Fibroblast of upper back skin (primary cell): ENCODE results near the gene TRAPPC3L.
A peak's percentile ranks its signal among the peaks of the same experiment; 100 is the strongest.
"Not testable (repeated sequence)": the region's sequence is repeated elsewhere in the genome, so short reads cannot be mapped to it uniquely, and the experiment has no call there.

Experiments
- DNase-seq: peaks from one replicate; pipeline ENCODE4 v3.0.0-alpha.2; 2013

Gene TRAPPC3L

DNA sequence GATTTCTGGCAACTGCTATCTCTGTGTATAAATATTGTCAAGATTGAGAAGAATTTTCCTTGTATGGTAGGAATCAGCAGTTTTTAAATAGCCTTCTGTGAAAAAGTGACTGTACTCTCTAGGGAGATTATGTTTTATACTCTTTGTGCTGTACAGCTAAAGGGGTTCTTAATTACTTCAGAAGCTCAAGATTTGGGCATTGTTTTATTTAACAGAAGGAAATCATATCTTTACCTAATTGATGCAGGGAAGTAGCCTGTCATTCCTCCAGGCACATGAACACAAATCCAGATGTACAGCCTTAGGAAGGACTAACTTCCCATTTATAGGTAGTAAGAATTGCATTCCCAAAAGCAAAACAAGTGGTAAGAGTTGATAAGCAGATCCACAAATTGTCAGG is 32.8 kb downstream of the TRAPPC3L start:
- no peak for DNase-seq

DNA sequence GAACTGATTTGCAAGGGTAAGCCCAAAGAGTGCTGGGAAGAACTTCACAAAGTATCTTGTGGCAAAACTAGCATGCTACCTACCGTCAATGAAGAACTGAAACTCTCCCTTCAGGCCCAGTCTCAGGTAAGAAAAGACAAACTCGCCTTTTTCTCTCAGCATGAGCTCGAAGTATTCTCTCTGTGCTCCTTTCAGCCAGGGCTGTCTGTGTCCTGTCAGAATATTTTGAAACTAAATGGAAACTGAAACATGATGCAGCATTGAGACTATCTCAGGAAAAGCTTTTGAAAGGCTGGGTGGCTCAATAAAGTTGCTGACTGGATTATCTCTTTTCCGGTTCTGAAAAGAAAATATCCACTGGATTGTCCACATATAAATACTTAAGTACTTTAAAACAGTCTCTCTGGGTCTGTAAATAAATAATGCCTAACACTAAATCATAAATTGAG is 33.3 kb downstream of the TRAPPC3L start:
- DNase-seq, result no peak

DNA sequence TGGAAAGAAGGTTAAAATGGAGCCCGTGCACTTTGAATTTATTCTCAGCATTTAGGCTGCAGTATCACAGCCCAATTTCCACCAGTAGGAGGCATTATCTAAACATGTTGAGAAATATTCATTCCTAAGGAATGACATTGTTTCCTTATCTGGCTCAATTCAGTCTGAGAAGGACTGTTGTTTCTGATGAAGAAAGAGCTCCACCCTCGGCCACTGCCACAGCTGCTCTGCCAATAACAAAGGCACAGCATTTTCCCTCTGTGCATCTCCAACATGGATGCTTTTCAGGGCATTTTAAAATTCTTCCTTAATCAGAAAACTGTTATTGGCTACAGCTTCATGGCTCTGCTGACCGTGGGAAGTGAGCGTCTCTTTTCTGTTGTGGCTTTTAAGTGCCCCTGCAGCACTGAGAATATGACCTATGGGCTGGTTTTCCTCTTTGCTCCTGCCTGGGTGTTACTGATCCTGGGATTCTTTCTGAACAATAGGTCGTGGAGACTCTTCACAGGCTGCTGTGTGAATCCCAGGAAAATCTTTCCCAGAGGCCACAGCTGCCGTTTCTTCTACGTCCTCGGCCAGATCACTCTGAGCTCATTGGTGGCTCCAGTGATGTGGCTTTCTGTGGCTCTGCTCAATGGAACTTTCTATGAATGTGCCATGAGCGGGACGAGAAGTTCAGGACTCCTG is 33.9 kb downstream of the TRAPPC3L start, which contains the start of gene CALHM5:
TSS of gene CALHM5 (plus strand) at position 216 of the 687 bp plus-strand sequence. CDS start at position 274, 58 bp downstream.
- peak; percentile 87 for DNase-seq

DNA sequence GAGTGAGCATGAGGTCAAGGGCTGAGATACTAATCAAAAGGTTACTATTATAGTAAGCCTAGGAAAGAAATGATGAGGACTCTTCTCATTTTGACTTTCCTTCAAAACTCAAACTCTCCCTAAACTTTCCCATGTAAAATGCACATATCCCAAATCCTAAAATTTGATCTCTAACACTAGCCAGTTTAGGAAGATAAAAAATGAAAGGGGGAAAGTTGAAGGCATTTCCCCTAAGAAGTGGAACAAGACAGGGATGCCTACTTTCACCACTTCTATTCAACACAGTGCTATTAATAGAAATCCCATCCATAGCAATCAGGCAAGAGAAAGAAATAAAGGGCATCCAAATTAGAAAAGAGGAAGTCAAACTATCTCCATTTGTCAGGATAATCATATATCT is 37.0 kb downstream of the TRAPPC3L start:
- DNase-seq, result no peak

DNA sequence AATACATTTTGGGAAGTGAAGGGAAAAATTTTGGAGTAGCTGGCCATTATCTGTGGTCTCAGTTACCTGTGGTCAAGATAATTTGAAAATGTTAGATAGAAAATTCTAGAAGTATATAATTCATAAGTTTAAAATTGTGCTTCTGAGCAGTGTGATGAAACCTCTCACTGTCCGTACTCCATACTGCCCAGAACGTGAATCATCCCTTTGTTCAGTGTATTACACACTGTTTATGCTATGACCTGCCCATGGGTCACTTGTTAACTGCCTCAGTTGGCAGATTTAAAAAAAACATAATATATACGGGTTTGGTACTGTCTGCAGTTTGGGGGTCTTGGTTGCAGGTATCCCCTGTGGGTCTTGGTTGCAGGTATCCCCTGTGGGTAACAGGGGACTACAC is 38.2 kb downstream of the TRAPPC3L start:
- DNase-seq, result peak; percentile 28

DNA sequence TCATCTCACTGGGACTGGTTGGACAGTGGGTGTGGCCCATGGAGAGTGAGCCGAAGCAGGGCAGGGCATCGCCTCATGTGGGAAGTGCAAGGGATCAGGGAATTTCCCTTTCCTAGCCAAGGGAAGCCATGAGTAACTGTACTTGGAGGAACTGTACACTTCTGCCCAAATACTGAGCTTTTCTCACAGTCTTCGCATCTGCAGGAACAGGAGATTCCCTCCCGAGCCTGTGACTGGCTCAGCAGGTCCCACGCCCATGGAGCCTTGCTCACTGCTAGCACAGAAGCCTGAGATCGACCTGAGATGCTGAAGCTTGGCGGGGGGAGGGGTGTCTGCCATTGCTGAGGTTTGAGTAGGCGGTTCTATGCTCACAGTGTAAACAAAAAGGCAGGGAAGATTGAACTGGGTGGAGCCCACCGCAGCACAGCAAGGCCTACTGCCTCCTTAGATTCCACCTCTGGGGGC is 44.5 kb downstream of the TRAPPC3L start:
- no peak for DNase-seq

DNA sequence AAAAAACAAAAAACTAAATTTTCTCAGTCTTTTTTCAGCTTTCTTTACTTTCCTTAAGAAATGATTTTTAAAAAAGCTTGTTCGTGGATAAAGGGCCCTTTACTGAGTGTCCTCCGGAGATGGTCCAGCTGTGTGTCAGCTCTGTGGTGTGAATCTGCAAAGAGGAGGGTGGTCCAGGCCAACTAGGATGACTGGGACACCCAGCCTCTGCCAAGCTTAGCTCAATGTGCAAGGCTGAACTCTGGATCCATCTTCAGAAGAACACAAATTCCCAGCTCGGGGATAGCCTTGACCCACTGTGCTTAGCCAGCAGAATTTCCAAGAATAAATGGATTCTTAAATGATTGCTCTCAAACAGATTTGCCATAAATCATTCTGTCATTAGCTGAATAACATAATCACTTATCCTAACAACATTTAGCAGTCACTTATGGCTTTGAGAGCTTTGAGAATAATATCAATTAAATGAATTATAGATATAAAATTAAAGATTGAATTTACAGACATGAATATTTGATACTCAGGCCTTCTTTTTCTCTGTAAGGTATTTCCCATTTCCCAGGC is 48.3 kb downstream of the TRAPPC3L start:
- no peak for DNase-seq

DNA sequence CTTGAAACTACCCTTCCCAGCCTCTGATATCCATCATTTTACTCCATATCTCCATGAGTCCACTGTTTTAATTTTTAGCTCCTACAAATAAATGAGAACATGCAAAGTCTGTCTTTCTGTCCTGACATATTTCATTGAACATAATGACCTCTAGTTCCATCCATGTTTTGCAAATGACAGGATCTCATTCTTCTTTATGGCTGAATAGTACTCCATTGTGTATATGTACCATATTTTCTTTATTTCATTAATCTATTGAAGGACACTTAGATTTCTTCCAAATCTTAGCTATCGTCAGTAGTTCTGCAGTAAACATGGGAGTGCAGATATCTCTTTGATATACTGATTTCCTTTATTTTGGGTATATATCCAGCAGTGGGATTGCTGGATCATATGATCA is 50.3 kb downstream of the TRAPPC3L start:
- DNase-seq, result not testable (repeated sequence)

DNA sequence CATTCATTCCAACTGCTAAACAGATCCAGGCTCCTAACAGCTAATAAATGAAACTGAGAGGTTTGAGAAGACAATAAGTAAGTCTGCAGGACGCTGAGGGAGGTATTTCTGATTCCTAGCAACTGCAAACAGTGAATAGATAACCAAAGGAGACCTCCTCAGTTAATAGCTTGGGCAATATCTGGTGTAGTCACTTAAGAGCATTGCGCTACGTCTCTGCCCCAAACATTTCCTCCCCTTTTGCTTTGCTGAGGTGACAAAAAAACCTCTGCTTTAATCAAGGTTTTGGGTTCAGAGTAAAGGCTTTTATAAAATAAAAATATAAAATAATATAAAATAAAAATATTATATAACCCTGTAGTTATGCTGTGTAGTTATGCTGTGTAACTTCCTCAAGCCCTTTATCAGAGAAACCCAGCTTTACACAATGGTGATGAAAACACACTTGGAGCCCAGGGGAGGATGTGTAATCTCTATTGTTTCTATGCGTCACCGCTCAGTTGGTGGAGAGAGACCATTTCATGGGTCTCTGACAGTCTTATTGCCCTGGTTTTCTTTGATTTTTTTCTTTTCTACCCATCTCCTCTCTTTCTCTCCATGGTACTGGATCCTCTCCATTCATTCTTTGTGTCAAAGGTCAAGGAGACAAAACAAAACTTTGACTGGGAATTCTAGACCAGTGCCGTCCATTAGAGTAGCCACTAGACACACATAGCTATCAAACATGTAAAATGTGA is 53.0 kb downstream of the TRAPPC3L start:
- DNase-seq, result no peak

DNA sequence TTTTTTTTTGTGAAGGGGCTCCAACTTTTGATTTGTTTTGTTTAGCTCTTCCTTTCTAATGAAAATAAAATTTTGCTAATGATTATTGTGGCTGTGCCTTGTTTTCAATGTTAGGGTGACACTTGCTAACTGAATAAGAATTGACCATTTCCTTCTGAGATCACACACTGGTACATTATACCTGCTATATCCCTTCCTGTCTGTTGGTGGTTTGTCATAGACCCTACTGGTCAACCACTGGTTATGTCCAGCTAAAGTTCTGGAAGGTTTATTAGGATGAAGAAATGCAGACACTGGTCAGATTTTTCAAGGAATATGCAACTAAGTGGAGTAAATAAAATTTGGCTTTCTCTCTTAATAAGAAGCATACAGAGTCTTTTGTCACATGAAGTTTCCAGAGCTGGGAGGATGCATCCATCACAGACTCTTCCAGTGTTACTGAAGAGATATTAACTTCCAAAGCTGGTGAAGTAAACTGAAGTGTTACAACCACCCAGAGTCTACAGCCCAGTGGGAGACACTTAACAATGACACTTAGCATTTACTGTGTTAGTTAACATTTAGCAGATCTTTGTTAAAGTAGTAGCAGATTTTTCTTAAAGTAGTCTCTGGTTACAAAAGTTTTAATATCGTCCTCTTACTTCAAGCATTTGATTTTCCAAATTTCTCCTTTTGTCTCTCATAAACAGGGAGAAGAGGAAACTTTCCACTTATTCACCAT is 53.7 kb downstream of the TRAPPC3L start:
- no peak for DNase-seq

DNA sequence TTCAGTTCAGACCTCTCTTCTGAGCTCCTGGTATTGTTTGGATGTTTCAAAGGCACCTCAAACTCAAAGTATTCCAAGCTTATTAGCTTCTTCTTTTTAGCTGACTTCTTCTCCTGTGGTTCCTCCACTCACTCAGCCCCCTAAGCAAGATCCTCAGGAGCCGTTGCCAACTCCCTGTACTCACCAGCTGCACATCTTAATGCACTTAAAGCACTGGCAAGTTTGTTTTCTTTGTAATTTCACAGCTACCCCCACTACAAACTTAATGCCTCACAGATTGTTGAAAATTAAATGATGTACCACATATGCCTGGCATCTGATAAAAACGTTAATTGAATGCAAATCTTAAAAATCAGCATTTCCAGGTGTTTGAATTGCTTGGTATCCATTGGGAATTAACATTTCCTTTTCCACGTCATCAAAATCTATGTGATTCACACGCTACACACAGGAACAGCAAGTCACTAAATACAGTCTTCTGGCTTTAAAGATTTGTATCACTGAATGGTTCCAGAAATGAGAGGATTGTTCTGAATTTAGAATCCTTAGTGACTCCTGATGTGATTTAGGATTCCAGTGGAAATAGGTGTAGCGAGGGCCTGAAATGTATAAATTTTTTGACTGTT is 59.8 kb downstream of the TRAPPC3L start:
- peak; percentile 58 for DNase-seq

DNA sequence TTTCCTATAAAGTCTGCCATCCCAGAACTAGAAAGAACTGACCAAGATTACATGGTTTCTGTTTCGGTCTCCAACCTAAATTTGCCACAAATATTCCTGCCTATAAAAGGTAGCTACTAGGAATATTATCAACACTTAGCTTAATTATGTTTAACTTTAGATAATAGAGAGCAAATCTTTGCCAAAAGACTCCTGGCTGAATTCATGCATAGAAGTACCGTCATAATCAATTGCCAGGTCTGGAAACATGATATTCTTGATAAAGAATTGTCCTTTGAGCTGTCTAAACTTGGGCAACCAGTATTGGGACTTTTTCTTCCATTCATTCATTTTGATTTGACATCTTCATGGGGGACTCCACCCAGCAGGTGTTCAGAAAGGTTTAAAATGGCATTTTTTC is 61.9 kb downstream of the TRAPPC3L start:
- no peak for DNase-seq

DNA sequence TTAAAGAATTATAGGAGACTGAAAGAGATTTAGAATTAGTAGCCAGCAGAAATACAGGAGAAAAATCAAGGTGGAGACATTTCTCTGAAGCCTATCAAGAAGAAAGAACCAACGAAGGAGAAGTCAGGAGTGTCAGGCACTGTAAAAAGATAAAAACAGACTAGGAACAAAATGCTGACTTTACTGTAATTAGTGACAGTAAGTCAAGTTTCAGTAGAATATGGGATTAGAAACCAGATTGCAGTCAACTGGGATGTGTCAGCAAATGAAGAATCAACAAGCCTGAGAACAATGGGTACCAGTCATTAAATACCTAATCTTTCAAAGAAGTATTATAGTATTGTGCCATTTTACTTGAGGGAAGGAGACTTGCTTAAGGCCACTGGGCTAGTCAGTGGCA is 62.7 kb downstream of the TRAPPC3L start:
- DNase-seq, result no peak

DNA sequence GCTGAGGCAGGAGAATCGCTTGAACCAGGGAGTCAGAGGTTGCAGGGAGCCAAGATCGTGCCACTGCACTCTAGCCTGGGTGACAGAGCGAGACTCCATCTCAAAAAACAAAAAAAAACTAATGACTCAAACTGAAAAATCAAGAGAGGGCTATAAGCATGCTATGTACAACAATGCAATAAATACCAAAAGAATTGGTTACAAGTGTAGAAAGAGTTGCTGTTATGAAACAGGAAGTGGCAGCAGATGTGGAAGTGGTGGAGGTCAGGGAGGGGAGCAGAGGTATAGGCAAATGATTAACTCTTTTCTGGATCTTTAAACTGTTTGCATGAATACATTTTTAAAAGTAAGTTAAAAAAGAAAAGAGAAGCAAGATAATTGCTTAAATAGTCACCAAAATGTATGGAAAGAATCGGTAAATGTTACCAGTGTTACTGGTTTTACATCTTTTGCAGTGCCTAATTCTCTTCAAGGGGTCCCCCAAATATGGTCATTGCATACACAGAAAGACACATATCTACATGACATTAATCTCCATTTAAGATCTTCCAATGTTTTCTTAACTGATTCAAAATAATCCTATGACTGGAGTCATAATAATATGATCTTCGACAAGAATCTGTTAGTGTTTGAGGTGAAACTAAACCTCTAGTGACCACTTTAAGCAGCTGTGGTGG is 69.3 kb downstream of the TRAPPC3L start:
- DNase-seq, result peak; percentile 36

DNA sequence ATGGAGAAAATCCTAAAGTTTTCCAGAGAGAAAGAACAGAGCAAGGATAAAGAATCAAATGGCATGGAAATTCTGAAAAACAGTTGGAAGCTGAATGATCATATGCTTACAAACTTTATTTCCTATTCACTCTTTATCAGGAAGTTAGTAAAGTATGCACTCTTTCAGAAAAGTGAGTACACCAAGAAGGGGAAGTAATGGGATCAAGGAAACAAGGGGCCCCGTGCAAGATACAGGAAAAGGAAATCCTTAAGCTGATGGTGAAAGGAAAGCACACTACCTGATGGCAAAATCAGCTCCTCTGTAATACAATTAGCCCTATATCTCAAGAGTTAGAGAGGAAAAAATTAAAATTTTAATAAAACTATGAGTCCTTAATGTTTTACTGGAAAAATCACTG is 70.3 kb downstream of the TRAPPC3L start:
- DNase-seq, result no peak

DNA sequence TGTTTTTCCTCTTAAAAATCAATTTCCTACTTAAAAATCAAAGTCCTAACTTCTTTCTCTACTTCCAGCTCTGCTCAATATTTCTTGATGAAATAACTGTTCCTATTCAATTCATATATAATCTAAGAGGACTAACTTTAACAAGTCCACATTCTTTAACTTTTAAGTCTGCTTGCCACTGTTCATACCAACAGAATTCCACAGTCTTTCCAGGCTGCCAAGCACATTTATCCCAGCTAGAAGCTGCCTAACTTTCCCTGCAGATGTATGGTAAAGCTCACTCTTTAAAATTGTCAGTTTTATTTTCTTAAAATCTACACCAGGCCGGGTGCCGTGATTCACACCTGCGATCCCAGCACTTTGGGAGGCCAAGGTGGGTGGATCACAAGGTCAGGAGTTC is 72.8 kb downstream of the TRAPPC3L start:
- DNase-seq, result peak; percentile 35

DNA sequence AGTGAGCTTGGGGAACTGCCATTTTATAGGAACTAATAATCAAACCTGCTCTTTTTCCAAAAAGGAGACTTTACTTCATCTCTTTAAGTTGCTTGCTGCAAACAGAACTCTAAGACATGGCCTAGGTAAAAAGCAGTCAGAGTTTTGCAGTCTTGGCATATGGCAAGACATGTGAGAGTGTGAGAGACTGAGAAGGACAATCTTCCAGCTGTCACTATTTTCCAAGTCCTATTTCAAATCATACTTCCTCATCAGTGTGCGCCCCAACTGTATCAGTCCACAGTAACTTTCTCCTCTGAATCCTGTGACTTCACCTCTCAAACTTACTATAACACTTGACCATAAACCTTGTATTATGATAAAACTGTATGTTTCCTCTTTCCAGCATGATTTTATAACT is 74.0 kb downstream of the TRAPPC3L start:
- no peak for DNase-seq

DNA sequence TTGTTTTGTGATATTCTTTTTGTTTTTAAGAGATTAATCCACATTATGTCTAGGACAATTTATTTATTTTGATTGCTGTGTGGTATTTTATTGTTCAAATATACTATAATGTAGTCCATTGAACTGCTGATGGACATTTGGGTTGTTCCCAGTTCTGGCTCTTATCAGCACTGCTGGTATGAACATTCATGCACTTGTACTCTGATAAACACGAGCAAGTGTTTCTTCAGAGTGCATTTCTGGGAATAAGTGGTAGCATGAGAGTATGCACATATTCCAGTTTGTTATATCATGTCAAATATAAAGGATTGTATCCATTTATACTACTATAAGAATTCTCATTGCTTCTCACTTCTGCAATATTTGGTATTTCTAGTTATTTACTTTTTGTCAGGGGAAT is 77.2 kb downstream of the TRAPPC3L start:
- DNase-seq, result no peak

DNA sequence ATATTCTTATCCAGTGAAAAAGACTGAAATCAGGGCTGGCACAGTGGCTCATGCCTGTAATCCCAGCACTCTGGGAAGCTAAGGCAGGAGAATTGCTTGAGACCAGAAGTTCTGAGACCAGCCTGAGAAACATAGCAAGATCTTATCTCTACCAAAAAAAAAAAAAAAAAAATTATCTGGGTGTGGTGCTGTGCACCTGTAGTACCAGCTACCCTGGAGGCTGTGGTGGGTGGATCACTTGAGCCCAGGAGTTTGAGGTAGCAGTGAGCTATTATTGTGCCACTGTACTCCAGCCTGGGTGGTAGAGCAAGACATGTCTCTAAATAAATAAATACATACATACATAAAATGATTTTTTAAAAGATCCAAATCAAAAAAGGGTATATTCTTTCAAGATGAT is 78.0 kb downstream of the TRAPPC3L start:
- no peak for DNase-seq

DNA sequence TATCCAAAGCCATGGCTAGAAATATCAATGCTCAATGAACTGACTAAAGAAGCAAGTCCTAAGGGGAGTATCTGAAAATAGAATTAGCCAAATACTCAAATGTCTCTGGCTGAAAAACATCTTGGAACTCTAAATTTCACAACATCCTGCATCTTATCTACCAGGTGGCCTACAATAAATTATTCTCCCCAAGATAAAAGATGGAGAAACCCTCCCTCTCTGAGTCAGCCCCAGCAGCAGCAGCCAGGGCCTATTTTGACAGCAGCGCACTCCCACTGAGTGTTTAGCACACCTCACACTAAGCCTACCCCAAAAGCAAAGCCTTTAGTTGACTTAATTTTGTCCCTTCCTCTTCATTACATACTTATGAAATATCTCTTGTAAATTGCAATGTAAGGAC is 78.4 kb downstream of the TRAPPC3L start:
- peak; percentile 16 for DNase-seq

DNA sequence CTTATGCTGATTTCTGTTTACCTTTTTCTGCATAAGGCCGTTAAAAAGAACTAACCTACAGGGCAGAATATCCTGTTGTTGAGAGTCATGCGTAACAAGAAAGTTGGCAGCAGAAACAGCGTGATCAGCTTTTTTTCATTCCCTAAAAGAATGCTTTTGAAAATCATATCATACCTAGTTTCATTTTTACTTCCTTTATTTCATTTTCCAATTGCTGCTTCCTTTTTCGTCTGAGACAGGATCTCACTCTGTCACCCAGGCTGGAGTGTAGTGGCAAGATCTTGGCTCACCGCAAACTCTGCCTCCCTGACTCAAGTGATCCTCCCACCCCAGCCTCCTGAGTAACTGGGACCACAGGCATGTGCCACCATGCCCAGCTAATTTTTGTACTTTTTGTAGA is 80.2 kb downstream of the TRAPPC3L start:
- no peak for DNase-seq

DNA sequence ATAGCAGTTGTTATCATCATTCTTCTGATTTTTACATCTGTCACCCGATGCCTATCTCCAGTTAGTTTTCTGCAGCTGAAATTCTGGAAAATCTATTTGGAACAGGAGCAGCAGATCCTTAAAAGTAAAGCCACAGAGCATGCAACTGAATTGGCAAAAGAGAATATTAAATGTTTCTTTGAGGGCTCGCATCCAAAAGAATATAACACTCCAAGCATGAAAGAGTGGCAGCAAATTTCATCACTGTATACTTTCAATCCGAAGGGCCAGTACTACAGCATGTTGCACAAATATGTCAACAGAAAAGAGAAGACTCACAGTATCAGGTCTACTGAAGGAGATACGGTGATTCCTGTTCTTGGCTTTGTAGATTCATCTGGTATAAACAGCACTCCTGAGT is 82.2 kb downstream of the TRAPPC3L start:
- no peak for DNase-seq
